Stimulated activated CD8-positive, alpha-beta memory T cell treated with anti-CD3 and anti-CD28 coated beads, Interleukin-7, amount 100 ng/mL, for 4 hours (primary cell): ENCODE data around the gene CRABP2.

Source experiments
- DNase-seq, 2 donors: peaks; one replicate each; pipeline ENCODE4 v3.0.0-alpha.2; 2020; ENCODE audit warnings: low read depth in 2 of 2

Gene CRABP2

GRCh38 chr1:156742017-156742416 is 36.6 kb upstream of the CRABP2 start:
- no peak for DNase-seq

- DNase-seq: no peak
These were observed 36.1 kb upstream of the CRABP2 start for GRCh38 chr1:156741481-156741983.

DNA sequence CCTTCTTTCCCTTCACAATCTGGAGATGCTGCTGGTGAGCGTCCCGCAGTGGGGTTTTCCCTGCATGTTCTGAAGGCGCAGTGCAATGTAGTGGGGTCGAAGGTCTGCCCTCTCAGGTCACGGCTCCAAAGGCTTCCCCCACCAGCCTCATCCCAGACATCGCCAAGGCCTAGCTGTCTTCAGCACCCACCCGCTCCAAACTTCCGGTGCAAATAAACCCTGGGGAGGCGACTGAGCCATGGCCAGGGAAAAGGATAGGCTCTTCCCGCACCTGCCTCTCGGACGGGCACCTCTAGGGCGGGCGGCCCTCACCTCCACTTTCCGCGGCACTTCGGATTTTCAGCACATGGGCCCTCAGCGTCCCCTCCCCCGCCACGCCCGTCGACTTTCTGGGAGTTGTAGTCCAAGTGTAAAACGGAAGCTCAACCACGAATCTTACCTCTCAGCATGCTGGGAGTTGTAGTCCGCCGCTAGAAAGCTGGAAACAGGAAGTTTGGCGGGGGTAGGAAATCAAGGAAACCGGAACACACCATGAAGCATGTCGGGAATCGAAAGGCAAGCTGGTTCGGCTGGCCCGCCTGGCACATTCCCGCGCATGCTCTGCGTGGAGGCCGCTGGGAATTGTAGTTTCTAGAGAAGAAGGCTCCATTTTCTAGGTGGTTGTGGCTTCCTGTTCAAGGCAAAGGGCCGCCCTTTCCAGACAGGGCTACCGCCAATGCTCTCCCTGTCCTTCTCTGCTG is 35.5 kb upstream of the CRABP2 start, which contains the start of gene MRPL24:
Gene MRPL24, minus strand, starts transcription at position 348 of the 740 bp plus-strand sequence. CDS start 2,384 bp downstream, outside the sequence.
- DNase-seq: peak; percentile 95 to 98

- DNase-seq: no peak
These were observed 34.9 kb upstream of the CRABP2 start for GRCh38 chr1:156740237-156740740.

DNA sequence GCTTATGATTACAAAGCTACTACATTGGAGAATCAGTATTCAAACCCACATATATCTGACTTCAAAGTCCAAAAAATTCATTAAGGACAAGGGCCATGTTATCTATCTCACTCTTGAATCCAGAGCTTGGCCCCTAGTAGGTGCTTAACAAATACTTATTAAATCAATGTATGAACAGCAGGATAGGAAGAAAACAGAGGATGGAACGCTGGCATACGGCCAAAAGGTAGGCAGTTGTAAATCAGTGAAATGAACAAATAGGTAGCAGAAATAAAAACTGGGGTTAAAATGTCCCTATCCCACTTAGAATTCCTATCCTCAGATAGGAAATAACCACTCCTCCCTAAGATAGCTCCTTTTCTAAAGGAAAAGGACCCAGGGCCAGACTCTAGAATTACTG is 33.5 kb upstream of the CRABP2 start:
- DNase-seq: no peak

GRCh38 chr1:156738407-156738806 is 33.0 kb upstream of the CRABP2 start:
- no peak for DNase-seq

- DNase-seq: no peak
These were observed 28.7 kb upstream of the CRABP2 start for GRCh38 chr1:156733989-156734584.

DNA sequence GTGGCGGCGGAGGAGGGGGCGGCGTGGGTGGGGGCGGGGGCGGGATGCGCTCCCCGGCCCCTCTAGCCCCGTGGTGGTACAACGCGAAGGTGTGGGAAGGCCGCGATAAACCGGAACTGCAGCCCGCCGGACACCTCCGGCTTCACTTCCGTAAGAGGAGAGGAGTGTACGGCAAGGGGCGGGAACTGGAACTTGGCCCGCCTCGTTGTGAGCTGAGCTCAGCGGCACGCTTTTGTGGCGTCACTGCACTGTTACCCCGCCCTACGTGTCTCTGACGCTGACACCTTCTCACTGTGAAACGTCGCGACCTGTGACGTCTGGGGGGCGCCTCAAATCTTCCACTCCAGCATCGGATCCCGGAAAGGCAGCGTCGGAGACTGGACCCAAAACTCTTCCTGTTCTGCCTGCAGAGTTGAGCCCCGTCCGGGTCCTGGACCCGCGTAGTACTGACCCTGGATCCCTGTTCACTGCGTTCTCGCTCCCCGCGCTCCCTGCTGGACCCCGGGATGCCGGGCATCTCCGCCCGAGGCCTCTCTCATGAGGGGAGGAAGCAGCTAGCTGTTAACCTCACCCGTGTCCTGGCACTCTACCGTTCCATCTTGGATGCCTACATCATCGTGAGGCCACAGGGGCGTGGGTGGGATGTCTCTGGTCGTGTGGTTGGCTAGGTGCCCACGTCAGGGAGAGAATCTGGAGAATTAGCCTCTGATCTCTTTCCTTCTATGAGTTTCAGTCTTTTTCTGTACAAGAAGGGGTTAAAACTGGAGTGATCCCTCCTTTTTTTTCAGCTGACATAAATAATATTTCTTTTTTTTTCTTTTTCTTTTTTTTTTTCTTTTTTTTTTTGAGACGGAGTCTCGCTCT is 23.4 kb upstream of the CRABP2 start, which contains the start of gene ISG20L2:
Gene ISG20L2, minus strand, starts transcription at position 168 of the 864 bp plus-strand sequence. CDS start 1,114 bp downstream, outside the sequence.
- DNase-seq: peak; percentile 92 to 93

GRCh38 chr1:156727926-156728598 is 22.7 kb upstream of the CRABP2 start, which contains the start of gene METTL25B:
METTL25B (plus strand) TSS chr1:156728469; CDS start chr1:156729105, 636 bp downstream.
- DNase-seq: peak in 1 of 2 donors; percentile 69

GRCh38 chr1:156727492-156727891 is 22.1 kb upstream of the CRABP2 start:
- DNase-seq: no peak

GRCh38 chr1:156726549-156727226 is 21.3 kb upstream of the CRABP2 start:
- DNase-seq: no peak

- peak; percentile 61 to 66 for DNase-seq
These were observed 20.4 kb upstream of the CRABP2 start for GRCh38 chr1:156725683-156726280.

GRCh38 chr1:156721535-156721934 is 16.2 kb upstream of the CRABP2 start:
- DNase-seq: no peak

DNA sequence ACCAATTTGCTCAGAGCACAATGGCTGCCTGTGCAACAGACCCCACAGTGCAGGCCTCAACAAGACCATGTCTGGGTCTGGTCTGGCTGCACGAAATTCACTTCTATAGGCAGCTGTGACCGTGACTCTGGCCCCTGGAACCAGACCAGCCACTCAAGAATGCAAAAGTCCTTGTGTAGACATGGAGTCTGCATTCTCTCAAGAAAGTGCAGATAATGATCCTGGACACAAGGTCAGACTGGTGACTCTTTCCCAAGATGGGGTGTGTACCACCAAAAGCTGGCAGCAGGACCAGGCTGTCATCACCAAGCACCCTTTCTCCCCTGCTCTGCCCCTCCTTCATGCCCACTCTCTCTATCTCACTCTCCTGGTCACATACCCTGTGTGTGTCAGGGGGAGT is 15.7 kb upstream of the CRABP2 start:
- DNase-seq: no peak

- DNase-seq: no peak
These were observed 12.0 kb upstream of the CRABP2 start for GRCh38 chr1:156717351-156717750.

GRCh38 chr1:156714830-156715229 is 9.4 kb upstream of the CRABP2 start:
- no peak for DNase-seq

- DNase-seq: no peak
These were observed 7.2 kb upstream of the CRABP2 start for GRCh38 chr1:156712626-156713025.

DNA sequence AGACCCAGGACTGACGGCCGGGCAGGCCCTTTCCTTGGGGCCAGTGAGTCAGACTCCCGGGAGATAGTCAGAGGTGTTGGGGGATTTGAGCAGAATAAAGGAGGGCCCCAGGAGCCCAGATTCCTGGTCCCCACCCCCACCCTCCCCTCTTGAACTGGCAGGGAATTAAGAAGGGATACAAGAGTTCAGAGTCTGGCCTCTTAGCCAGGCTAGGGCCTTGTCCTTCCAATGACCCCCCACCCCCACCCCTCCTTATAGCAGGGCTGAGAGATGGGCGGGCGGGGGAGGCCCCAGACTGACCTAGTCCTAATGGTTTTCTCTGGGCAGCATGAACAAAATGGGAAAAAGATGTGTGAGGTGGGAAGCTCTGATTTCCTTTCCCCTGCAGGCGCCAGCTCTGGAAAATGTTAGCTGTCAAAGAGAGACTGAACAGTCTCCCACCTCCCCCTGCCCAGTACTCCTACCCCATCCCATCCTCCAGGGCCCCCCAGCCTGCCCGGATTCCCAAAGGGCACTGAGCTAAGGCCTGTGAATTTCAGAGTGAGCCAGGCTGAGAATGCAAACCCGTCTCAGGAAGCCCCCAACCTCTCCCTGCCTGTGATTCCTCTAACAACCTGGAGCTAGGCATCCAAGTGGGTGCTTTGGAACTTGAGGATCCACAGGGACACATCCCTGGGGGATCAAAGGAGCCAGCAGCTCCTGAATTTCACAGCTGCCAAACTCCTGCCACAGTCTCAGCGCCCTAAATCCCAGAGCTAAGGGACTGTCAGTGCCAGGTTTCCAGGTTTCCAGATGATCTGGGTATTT is 5.8 kb upstream of the CRABP2 start:
- no peak for DNase-seq

DNA sequence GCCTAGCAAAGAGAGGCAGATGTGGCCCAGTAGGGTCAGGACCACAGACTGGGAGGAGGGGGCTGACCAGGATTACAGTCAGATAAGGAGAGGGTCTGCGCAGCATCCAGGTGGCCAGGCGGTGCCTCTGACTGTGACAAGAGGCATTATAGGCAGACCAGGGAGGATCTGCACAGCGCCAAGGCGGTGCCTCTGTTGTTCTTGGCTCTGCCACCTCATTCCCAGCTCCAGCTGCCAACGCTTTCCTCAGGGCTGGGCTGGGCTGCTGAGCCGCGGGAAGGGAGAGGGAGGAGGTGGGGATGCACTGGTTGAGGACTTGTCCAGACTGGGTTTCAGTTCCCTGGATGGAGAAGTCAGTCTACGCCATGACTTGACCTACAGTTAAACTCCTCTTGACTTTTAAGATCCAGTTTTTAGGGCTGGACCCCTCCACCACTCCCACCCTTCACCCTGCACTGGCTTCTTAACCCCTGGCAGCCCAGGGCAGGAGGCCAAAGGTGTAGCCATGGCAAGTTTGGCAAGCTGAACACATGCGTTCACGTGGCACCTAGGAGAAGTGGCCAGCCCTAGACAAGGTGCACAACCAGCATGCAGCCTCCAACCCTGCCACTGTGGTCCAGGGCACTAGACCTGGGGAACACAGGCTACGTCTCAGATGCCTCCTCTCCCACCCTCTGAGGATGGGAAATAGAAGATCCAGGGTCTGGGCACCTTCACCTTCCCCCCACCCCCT is 4.5 kb upstream of the CRABP2 start:
- DNase-seq: no peak
